Vagina (tissue), 2 donors: Measurements from ENCODE around the gene ELK3.

Experiments used
- POLR2A ChIP-seq, 2 donors: fragments of 450-650 bp; IDR thresholded peaks; one replicate each; pipeline ENCODE4 v1.6.1; 2017; ENCODE audit warnings: antibody characterized with exemption in 2 of 2, mild to moderate bottlenecking in 2 of 2, moderate library complexity in 2 of 2
- TF ChIP-seq, protein P1 (sequence below), 3 experiments: fragments of 450-650 bp in 2 of 3; fragments of 200-600 bp in 1 of 3; sonication (generic) in 1 of 3; IDR thresholded peaks; one replicate each; pipeline ENCODE4 v1.5.1; 2017 to 2019; ENCODE audit warnings: antibody characterized with exemption in 3 of 3, mild to moderate bottlenecking in 2 of 3, moderate library complexity in 2 of 3

DNA sequence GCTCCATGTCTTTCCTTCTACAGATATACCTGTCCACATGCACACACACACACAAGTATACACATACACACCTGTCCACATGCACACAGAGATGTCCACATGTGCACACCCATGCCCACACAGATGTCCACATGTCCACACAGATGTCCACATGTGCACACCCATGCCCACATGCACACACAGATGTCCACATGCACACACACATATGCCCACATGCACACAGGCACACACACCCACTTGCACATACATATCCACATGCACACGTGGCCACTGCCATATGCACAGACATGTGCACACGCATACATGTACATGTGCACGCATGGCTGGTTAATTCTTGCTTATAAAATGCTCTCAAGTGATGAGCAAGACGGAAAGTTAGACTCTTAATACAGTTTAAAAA, 32.2 kb downstream of the ELK3 start:
- TF ChIP-seq, protein P1, sequence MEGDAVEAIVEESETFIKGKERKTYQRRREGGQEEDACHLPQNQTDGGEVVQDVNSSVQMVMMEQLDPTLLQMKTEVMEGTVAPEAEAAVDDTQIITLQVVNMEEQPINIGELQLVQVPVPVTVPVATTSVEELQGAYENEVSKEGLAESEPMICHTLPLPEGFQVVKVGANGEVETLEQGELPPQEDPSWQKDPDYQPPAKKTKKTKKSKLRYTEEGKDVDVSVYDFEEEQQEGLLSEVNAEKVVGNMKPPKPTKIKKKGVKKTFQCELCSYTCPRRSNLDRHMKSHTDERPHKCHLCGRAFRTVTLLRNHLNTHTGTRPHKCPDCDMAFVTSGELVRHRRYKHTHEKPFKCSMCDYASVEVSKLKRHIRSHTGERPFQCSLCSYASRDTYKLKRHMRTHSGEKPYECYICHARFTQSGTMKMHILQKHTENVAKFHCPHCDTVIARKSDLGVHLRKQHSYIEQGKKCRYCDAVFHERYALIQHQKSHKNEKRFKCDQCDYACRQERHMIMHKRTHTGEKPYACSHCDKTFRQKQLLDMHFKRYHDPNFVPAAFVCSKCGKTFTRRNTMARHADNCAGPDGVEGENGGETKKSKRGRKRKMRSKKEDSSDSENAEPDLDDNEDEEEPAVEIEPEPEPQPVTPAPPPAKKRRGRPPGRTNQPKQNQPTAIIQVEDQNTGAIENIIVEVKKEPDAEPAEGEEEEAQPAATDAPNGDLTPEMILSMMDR (IDR thresholded peaks at IDR 0.05), result no peak
- no peak for TF ChIP-seq POLR2A (IDR thresholded peaks at IDR 0.05)
